ENCODE results near the gene GNAQ. TPM values are rescaled to one million over a fixed set of nuclear protein-coding genes. Genes with fewer than 3 reads are reported as not detected.

GNAQ gene
- total and polyA plus RNA-seq, 2 of the 4 experiments (the other 2 are of a cell fraction): 23.1 to 50.7 TPM

GRCh38 chr9:78003730-78004129 is 27.9 kb downstream of the GNAQ start:
- CTCF ChIA-PET: interaction anchor here (0.6 kb wide), 1 partner anchor 286 kb away, joined by 3 read pairs; no protein-coding TSS in a partner anchor
- no peaks in the 10 kb centered on the region for H3K9me3 ChIP-seq (ENCODE audit: control insufficient read depth, insufficient read depth, low read length)
- POLR2A ChIA-PET (ENCODE audit: unreplicated experiment): no interaction called here

More at GRCh38 chr9:78003730-78004129, 27.9 kb downstream of the GNAQ start:
- no peak overlapping the region for H3K56ac ChIP-seq (ENCODE audit: extremely low read depth, insufficient read depth, low read length)
- H3K27me3 ChIP-seq (ENCODE audit: control insufficient read depth, insufficient read depth, low read length): no peaks in the 10 kb centered on the region
- in situ Hi-C loops (cut with MboI; ENCODE audit: low sequenced_read_pairs) (no loop called here), intact Hi-C loops (cut with micrococcal nuclease) (no loop called here), dilution Hi-C loops (cut with HindIII; ENCODE audit: low sequenced_read_pairs, unreplicated experiment) (no loop called here)
- H3K4ac ChIP-seq (ENCODE audit: low read depth, low read length): no peak overlapping the region
- no peak overlapping the region for H2BK5ac ChIP-seq (ENCODE audit: low read depth, low read length, poor library complexity, severe bottlenecking)
- no peak overlapping the region for H4K5ac ChIP-seq (ENCODE audit: low read depth, low read length)
- no TSS peak for BruUV-seq (replicated peaks)
- no peak overlapping the region for H3K4me2 ChIP-seq (ENCODE audit: low read depth, low read length)
- H2AFZ ChIP-seq (replicated peaks; ENCODE audit: low read length, poor library complexity): no peak overlapping the region
- H2BK120ac ChIP-seq (ENCODE audit: low read depth, low read length): no peak overlapping the region
- no peak overlapping the region for H2AK5ac ChIP-seq (ENCODE audit: low read depth, low read length)
- H3K14ac ChIP-seq (replicated peaks; ENCODE audit: low read depth, low read length): no peak overlapping the region
- H3K36me3 ChIP-seq (ENCODE audit: control insufficient read depth, insufficient read depth, low read length): peaks cover 2% of the 10 kb centered on the region; the same call in 1 of the 2 replicates
- H3K79me1 ChIP-seq (ENCODE audit: low read depth in 1 of 2, low read length in 2 of 2): peaks cover 23 to 73% of the 10 kb centered on the region in 2 experiments
- no peak overlapping the region for H3K23ac ChIP-seq (ENCODE audit: low read depth, low read length)
- peaks cover 37% of the 10 kb centered on the region for H4K20me1 ChIP-seq (ENCODE audit: insufficient read depth, low read length)
- no peak overlapping the region for H3K27ac ChIP-seq (ENCODE audit: insufficient read depth, low read length)
- ATAC-seq (ENCODE audit: low read depth) (no peak), DNase-seq (no peak)
- peaks cover 7% of the 10 kb centered on the region for H3K4me1 ChIP-seq (ENCODE audit: control insufficient read depth, insufficient read depth, low read length)
- H3K9ac ChIP-seq (ENCODE audit: low read depth, low read length): no peak overlapping the region
- no peak overlapping the region for H4K8ac ChIP-seq (ENCODE audit: low read depth in 2 of 2, low read length in 2 of 2)
- peaks cover 5% of the 10 kb centered on the region for H3K9me1 ChIP-seq (ENCODE audit: insufficient read depth, low read length)
- no peak overlapping the region for H3K4me3 ChIP-seq (ENCODE audit: insufficient read depth, low read depth, low read length)
- TF ChIP-seq FOS (IDR thresholded peaks at IDR 0.05; ENCODE audit: low read depth, low read length): no peak
- TF ChIP-seq MAZ (IDR thresholded peaks at IDR 0.05; ENCODE audit: borderline replicate concordance, low read depth, low read length): no peak
- TF ChIP-seq NFE2L2 (IDR thresholded peaks at IDR 0.05; ENCODE audit: low read depth, low read length): no peak
- no peak for TF ChIP-seq RAD21 (IDR thresholded peaks at IDR 0.05; ENCODE audit: low read length)
- TF ChIP-seq POLR2A (IDR thresholded peaks at IDR 0.05; ENCODE audit: low read depth, low read length): no peak
- no peak for TF ChIP-seq CHD1 (IDR thresholded peaks at IDR 0.05; ENCODE audit: low read depth, low read length)
- TF ChIP-seq CEBPB (IDR thresholded peaks at IDR 0.05; ENCODE audit: low read depth, low read length): no peak
- no peak for TF ChIP-seq RFX5 (IDR thresholded peaks at IDR 0.05; ENCODE audit: low read depth, low read length)
- no peak for TF ChIP-seq CTCF (conservative IDR thresholded peaks at IDR 0.05; ENCODE audit: low read depth, low read length)
- no peak for TF ChIP-seq USF2 (IDR thresholded peaks at IDR 0.05; ENCODE audit: low read depth, low read length)
- TF ChIP-seq ELK1 (IDR thresholded peaks at IDR 0.05; ENCODE audit: borderline replicate concordance, low read depth, low read length): no peak
- TF ChIP-seq MXI1 (IDR thresholded peaks at IDR 0.05; ENCODE audit: borderline replicate concordance, low read depth, low read length): no peak
- TF ChIP-seq SMC3 (IDR thresholded peaks at IDR 0.05; ENCODE audit: low read depth, low read length): no peak
- H2AK9ac ChIP-seq (replicated peaks; ENCODE audit: low read depth, low read length, poor library complexity): no peak overlapping the region
- H2BK15ac ChIP-seq (ENCODE audit: low read depth, low read length): no peak overlapping the region
- WGBS, 2 experiments (ENCODE audit: extremely low coverage in 2 of 2, insufficient read length in 1 of 2): no CpG with 5 or more reads among the region's 4 CpGs
- H3K18ac ChIP-seq (ENCODE audit: low read depth, low read length): no peak overlapping the region
- H2BK20ac ChIP-seq (ENCODE audit: low read depth, low read length): no peak overlapping the region
- H4K91ac ChIP-seq (ENCODE audit: insufficient read depth, low read depth, low read length): no peak overlapping the region

Data from IMR-90 (cell line).